GM18858 (cell line): ENCODE results near the gene ZNF804B.

ENCODE experiments used
- ATAC-seq: cut with Tn5 transposase; IDR thresholded peaks from one replicate; pipeline ENCODE4 v1.9.1; 2021; ENCODE audit not compliant: unreplicated experiment

Gene ZNF804B

DNA sequence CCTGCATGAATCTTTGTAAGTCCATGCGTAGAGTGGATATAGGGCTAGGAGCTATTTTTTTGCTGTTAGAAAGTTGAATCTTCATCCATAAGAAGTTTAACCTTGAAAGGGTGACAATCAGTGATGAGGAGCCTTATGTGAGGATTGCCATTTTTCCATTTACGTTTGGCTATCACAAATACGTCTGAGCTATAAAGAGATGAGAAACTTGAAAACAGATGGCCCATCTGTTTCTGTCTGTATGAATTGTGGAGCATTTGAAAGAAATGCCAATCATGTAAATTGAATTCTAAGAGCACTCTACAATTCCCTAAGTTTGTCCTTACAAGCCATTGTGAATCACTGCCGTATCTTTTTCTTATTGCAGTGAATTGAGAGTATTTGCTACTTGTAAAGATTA lies 205.9 kb downstream of the ZNF804B start:
- ATAC-seq, result no peak

DNA sequence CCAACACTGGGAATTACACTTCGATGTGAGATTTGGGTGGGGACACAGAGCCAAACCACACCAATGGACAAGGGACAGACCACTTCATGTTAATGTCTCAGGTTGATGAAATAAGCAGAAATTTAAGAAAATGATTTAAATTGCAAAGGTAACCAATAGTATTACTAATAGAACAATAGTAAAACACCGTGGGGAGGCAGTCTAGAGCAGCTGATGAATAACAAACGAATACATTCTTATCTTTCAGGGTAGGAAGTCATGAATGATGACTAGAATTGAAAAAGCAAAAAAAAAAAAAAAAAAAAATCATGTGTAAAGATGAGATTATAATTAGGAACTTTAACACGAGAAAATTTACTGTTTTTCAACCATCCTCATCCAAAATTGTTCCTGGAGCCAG lies 207.9 kb downstream of the ZNF804B start:
- ATAC-seq, result no peak

- no peak for ATAC-seq
These were observed 209.7 kb downstream of the ZNF804B start for GRCh38 chr7:88969167-88969566.

GRCh38 chr7:88985295-88985694 lies 225.8 kb downstream of the ZNF804B start:
- no peak for ATAC-seq

GRCh38 chr7:89001306-89001705 lies 241.8 kb downstream of the ZNF804B start:
- no peak for ATAC-seq

- peak; percentile 74 for ATAC-seq
These were observed 243.8 kb downstream of the ZNF804B start for GRCh38 chr7:89002981-89003956.

DNA sequence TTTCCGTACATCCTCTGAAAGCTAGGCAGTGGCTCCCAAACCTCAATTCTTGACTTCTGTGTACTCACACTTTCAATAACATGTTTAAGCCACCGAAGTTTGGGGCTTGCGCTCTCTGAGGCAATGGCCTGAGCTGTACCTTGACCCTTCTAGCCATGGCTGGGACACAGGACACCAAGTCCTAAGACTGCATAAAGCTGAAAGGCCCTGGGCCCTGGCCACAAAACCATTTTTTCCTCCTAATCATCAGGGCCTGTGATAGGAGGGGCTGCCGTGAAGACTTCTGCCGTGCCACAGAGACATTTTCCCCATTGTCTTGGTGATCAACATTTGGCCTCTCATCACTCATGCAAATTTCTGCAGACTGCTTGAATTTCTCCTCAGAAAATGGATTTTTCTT lies 252.5 kb downstream of the ZNF804B start:
- ATAC-seq, result no peak

DNA sequence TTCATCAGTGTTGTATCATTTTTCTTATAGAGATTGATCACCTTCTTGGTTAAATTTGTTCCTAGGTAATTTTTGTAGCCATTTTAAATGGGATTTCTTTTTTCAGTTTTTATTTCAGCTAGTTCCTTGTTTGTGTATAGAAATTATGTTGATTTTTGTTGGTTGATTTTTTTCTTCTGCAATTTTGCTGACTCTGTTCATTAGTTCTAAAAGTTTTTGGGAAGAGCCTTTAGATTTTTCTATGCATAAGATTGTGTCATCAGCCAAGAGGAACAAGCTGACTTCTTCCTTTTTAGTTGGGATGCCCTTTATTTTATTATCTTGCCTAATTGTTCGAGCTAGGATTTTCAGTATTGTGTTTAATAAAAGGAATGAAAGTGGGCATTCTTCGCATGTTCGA lies 258.2 kb downstream of the ZNF804B start:
- no peak for ATAC-seq

- no peak for ATAC-seq
These were observed 262.2 kb downstream of the ZNF804B start for GRCh38 chr7:89021741-89022140.

GRCh38 chr7:89023206-89023605 lies 263.7 kb downstream of the ZNF804B start:
- ATAC-seq, result no peak

- no peak for ATAC-seq
These were observed 264.4 kb downstream of the ZNF804B start for GRCh38 chr7:89023877-89024276.

DNA sequence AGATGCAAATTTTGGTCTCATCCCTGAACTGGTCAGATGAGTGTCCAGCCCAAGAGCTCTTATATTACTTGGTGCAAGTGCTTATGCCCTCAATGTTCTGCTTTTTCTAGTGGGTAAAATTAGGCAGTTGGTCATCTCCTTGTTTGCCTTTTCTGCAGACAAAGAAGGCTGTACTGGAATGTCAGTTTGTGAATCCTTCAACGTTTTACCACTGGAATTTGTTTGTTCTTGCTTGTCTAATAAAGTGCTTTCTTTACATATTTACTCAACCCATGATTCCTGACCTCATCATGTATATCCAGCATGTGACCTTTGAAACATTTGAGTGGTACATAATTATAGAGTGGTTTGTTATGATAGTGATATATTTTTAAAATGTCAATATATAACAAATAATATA lies 268.3 kb downstream of the ZNF804B start:
- no peak for ATAC-seq

- ATAC-seq, result no peak
These were observed 268.8 kb downstream of the ZNF804B start for GRCh38 chr7:89028319-89028718.

DNA sequence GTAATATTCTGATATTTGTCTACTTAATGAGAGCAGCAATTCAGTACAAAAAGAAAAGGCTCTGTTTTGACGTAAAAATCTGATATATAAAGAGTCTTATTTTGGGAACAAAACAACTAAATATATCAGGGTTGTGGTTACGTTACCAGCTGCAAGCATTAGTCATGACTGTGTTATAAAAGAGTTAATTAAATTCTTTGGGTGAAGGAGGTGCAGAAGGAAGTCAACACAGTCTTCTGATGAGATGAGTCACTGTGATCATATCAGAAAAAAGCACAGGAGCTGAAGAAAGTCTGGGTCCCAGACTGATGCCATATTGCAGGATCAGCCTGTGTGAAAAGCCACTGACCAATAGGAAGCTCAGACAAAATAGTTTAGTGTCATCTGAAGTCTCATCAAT lies 270.4 kb downstream of the ZNF804B start:
- ATAC-seq, result no peak

GRCh38 chr7:89041240-89041639 lies 281.7 kb downstream of the ZNF804B start:
- ATAC-seq, result no peak

- ATAC-seq, result no peak
These were observed 283.4 kb downstream of the ZNF804B start for GRCh38 chr7:89042940-89043339.

GRCh38 chr7:89049043-89049442 lies 289.5 kb downstream of the ZNF804B start:
- no peak for ATAC-seq

- ATAC-seq, result no peak
These were observed 293.6 kb downstream of the ZNF804B start for GRCh38 chr7:89053130-89053529.

- no peak for ATAC-seq
These were observed 294.9 kb downstream of the ZNF804B start for GRCh38 chr7:89054361-89054760.

GRCh38 chr7:89060234-89060633 lies 300.7 kb downstream of the ZNF804B start:
- ATAC-seq, result no peak

- ATAC-seq, result no peak
These were observed 305.3 kb downstream of the ZNF804B start for GRCh38 chr7:89064831-89065230.

GRCh38 chr7:89067048-89067447 lies 307.5 kb downstream of the ZNF804B start:
- ATAC-seq, result no peak

GRCh38 chr7:89072081-89072480 lies 312.6 kb downstream of the ZNF804B start:
- no peak for ATAC-seq
